IMR-90 (cell line): ENCODE data around the gene ARHGAP15. TPM values are rescaled to one million over a fixed set of nuclear protein-coding genes. Genes with fewer than 3 reads are reported as not detected.

ENCODE experiments used
- ATAC-seq: fragments of 200-7000 bp; cut with Tn5 transposase; 2 replicates; pipeline ENCODE4 v1.9.1; 2020; ENCODE audit warnings: low read depth, mild to moderate bottlenecking, moderate library complexity
- BruUV-seq: library from RNA; stranded (reverse); fragments of 400-500 nt; replicated peaks from 2 replicates; lab custom pipeline; 2021; lab: Mats Ljungman, UMichigan
- CTCF ChIA-PET: fragments of 300-600 bp; formaldehyde crosslinking; extraction: SDS; loops from one replicate; lab custom pipeline; 2021; ENCODE audit warnings: antibody characterized with exemption; lab: Yijun Ruan, JAX
- POLR2A ChIA-PET: fragments of 300-600 bp; sonication (Branson Sonifier 250); formaldehyde crosslinking; loops from one replicate; lab custom pipeline; 2022; ENCODE audit warnings: antibody characterized with exemption; ENCODE audit not compliant: unreplicated experiment; lab: Charles Lee
- DNase-seq: peaks from one replicate; pipeline ENCODE4 v3.0.0; 2013
- H2AFZ ChIP-seq: replicated peaks from 2 replicates; pipeline ENCODE3; 2013; ENCODE audit warnings: low read length, mild to moderate bottlenecking; ENCODE audit not compliant: poor library complexity
- H2AK5ac ChIP-seq: 2 replicates; pipeline ENCODE4 v1.6.1; 2013; ENCODE audit warnings: low read depth, low read length, inconsistent platforms
- H2AK9ac ChIP-seq: replicated peaks from 2 replicates; pipeline ENCODE3; 2013; ENCODE audit warnings: mild to moderate bottlenecking, low read depth, low read length, moderate library complexity; ENCODE audit not compliant: poor library complexity
- H2BK120ac ChIP-seq: 2 replicates; pipeline ENCODE4 v1.6.1; 2013; ENCODE audit warnings: low read depth, low read length, inconsistent platforms
- H2BK15ac ChIP-seq: 3 replicates; pipeline ENCODE4 v1.6.1; 2013; ENCODE audit warnings: low read depth, low read length, inconsistent platforms
- H2BK20ac ChIP-seq: 2 replicates; pipeline ENCODE4 v1.6.1; 2013; ENCODE audit warnings: low read depth, mild to moderate bottlenecking, inconsistent platforms, low read length, moderate library complexity
- H2BK5ac ChIP-seq: 2 replicates; pipeline ENCODE4 v1.6.1; 2013; ENCODE audit warnings: mild to moderate bottlenecking, low read depth, low read length, inconsistent platforms; ENCODE audit not compliant: poor library complexity, severe bottlenecking
- H3K14ac ChIP-seq: replicated peaks from 2 replicates; pipeline ENCODE4 v1.6.1; 2013; ENCODE audit warnings: low read depth, low read length, inconsistent platforms
- H3K18ac ChIP-seq: 2 replicates; pipeline ENCODE4 v1.6.1; 2013; ENCODE audit warnings: low read depth, low read length, control low read depth
- H3K23ac ChIP-seq: 2 replicates; pipeline ENCODE4 v1.6.1; 2013; ENCODE audit warnings: low read depth, low read length, inconsistent platforms
- H3K27ac ChIP-seq: 2 replicates; pipeline ENCODE4 v1.5.1; 2013; ENCODE audit warnings: mild to moderate bottlenecking, control low read depth, low read length; ENCODE audit not compliant: insufficient read depth
- H3K27me3 ChIP-seq: 2 replicates; pipeline ENCODE4 v1.6.1; 2013; ENCODE audit warnings: low read length; ENCODE audit not compliant: control insufficient read depth, insufficient read depth
- H3K36me3 ChIP-seq: 2 replicates; pipeline ENCODE4 v1.6.1; 2013; ENCODE audit warnings: low read length, mixed read lengths; ENCODE audit not compliant: control insufficient read depth, insufficient read depth
- H3K4ac ChIP-seq: 2 replicates; pipeline ENCODE4 v1.6.1; 2013; ENCODE audit warnings: low read depth, low read length, inconsistent platforms
- H3K4me1 ChIP-seq: 2 replicates; pipeline ENCODE4 v1.6.1; 2013; ENCODE audit warnings: low read length, mixed read lengths; ENCODE audit not compliant: control insufficient read depth, insufficient read depth
- H3K4me2 ChIP-seq: 2 replicates; pipeline ENCODE4 v1.6.1; 2013; ENCODE audit warnings: low read depth, mild to moderate bottlenecking, control low read depth, low read length, moderate library complexity
- H3K4me3 ChIP-seq: 2 replicates; pipeline ENCODE4 v1.5.1; 2013; ENCODE audit warnings: low read depth, mild to moderate bottlenecking, control low read depth, low read length, moderate library complexity; ENCODE audit not compliant: insufficient read depth
- H3K56ac ChIP-seq: 2 replicates; pipeline ENCODE4 v1.6.1; 2013; ENCODE audit warnings: low read length, inconsistent platforms; ENCODE audit not compliant: insufficient read depth; ENCODE audit errors: extremely low read depth
- H3K79me1 ChIP-seq, 2 experiments: 2 replicates each; pipeline ENCODE4 v1.6.1; 2013; ENCODE audit warnings: low read length in 2 of 2, inconsistent platforms in 1 of 2, low read depth in 1 of 2
- H3K9ac ChIP-seq: 2 replicates; pipeline ENCODE4 v1.6.1; 2013; ENCODE audit warnings: low read depth, low read length, control low read depth
- H3K9me1 ChIP-seq: 2 replicates; pipeline ENCODE4 v1.6.1; 2013; ENCODE audit warnings: low read length, inconsistent platforms; ENCODE audit not compliant: insufficient read depth
- H3K9me3 ChIP-seq: 2 replicates; pipeline ENCODE4 v1.6.1; 2013; ENCODE audit warnings: low read length; ENCODE audit not compliant: control insufficient read depth, insufficient read depth
- H4K20me1 ChIP-seq: 2 replicates; pipeline ENCODE4 v1.6.1; 2013; ENCODE audit warnings: low read length, inconsistent platforms; ENCODE audit not compliant: insufficient read depth
- H4K5ac ChIP-seq: 2 replicates; pipeline ENCODE4 v1.6.1; 2013; ENCODE audit warnings: mild to moderate bottlenecking, low read depth, low read length, control low read depth
- H4K8ac ChIP-seq, 2 experiments: 2 replicates each; pipeline ENCODE4 v1.6.1; 2013; ENCODE audit warnings: low read depth in 2 of 2, low read length in 2 of 2, control low read depth in 1 of 2, inconsistent platforms in 1 of 2
- H4K91ac ChIP-seq: 2 replicates; pipeline ENCODE4 v1.6.1; 2013; ENCODE audit warnings: low read depth, low read length, inconsistent platforms; ENCODE audit not compliant: insufficient read depth
- BHLHE40 ChIP-seq: fragments of 150-350 bp; IDR thresholded peaks from 2 replicates; pipeline ENCODE4 v1.6.1; 2016; ENCODE audit warnings: mild to moderate bottlenecking, low read depth, low read length
- ELK1 ChIP-seq: fragments of 150-350 bp; IDR thresholded peaks from 2 replicates; pipeline ENCODE4 v1.6.1; 2016; ENCODE audit warnings: low read depth, mild to moderate bottlenecking, low read length, moderate library complexity, borderline replicate concordance
- FOS ChIP-seq: fragments of 150-350 bp; IDR thresholded peaks from 2 replicates; pipeline ENCODE4 v1.6.1; 2016; ENCODE audit warnings: low read depth, low read length
- MAFK ChIP-seq: IDR thresholded peaks from 2 replicates; pipeline ENCODE4 v1.6.1; 2012; ENCODE audit warnings: low read depth, low read length, improper control_type of control experiment
- MAZ ChIP-seq: IDR thresholded peaks from 2 replicates; pipeline ENCODE4 v1.6.1; 2012; ENCODE audit warnings: low read depth, mild to moderate bottlenecking, low read length, improper control_type of control experiment, moderate library complexity, borderline replicate concordance
- MXI1 ChIP-seq: IDR thresholded peaks from 2 replicates; pipeline ENCODE4 v1.6.1; 2012; ENCODE audit warnings: low read depth, mild to moderate bottlenecking, low read length, moderate library complexity, borderline replicate concordance
- POLR2A ChIP-seq: IDR thresholded peaks from 2 replicates; pipeline ENCODE4 v1.6.1; 2012; ENCODE audit warnings: mild to moderate bottlenecking, low read depth, low read length
- RCOR1 ChIP-seq: IDR thresholded peaks from 2 replicates; pipeline ENCODE4 v1.6.1; 2012; ENCODE audit warnings: mild to moderate bottlenecking, low read length, improper control_type of control experiment; ENCODE audit not compliant: insufficient replicate concordance
- SMC3 ChIP-seq: fragments of 150-350 bp; IDR thresholded peaks from 2 replicates; pipeline ENCODE4 v1.6.1; 2016; ENCODE audit warnings: low read depth, mild to moderate bottlenecking, antibody characterized with exemption, low read length, moderate library complexity
- WGBS, 2 experiments: methylation state at CpG; one replicate each; pipeline versions ENCODE4 v1.1.5 to v1.1.7; 2013; ENCODE audit warnings: missing lambda C conversion rate in 2 of 2; ENCODE audit not compliant: insufficient read length in 1 of 2; ENCODE audit errors: extremely low coverage in 2 of 2; 5-methylcytosine and 5-hydroxymethylcytosine counted together
- dilution Hi-C: fragments of 300-500 bp; cut with HindIII; formaldehyde crosslinking; loops from one replicate; pipeline ENCODE4 v1.14.3; 2018; ENCODE audit warnings: low sequenced_read_pairs; ENCODE audit not compliant: unreplicated experiment
- in situ Hi-C: fragments of 300-500 bp; cut with MboI; formaldehyde crosslinking; loops from 3 replicates; pipeline ENCODE4 v1.14.3; 2019; ENCODE audit warnings: low sequenced_read_pairs, inconsistent platforms, mixed read lengths
- intact Hi-C: fragments of 100-400 bp; cut with micrococcal nuclease; formaldehyde crosslinking; loops from 2 replicates; pipeline ENCODE4 v1.10.0; 2022
- polyA plus RNA-seq, 3 experiments: library from polyadenylated mRNA; depleted of rRNA; stranded (reverse); fragments of >200 nt; gene quantifications; 2 replicates each; pipeline ENCODE4 v1.2.3, GENCODE V29; 2012; ENCODE audit warnings: low replicate concordance in 1 of 3
- total RNA-seq: library from RNA; depleted of rRNA; stranded (reverse); fragments of >200 nt; gene quantifications from 2 replicates; pipeline ENCODE4 v1.2.3, GENCODE V29; 2012
- TF ChIP-seq, protein P1 (sequence below): fragments of 150-350 bp; IDR thresholded peaks from 2 replicates; pipeline ENCODE4 v1.6.1; 2017; ENCODE audit warnings: mild to moderate bottlenecking, antibody characterized with exemption, low read length, low read depth

The ARHGAP15 gene
- total and polyA plus RNA-seq, 2 of the 4 experiments (the other 2 are of a cell fraction) = not detected

DNA sequence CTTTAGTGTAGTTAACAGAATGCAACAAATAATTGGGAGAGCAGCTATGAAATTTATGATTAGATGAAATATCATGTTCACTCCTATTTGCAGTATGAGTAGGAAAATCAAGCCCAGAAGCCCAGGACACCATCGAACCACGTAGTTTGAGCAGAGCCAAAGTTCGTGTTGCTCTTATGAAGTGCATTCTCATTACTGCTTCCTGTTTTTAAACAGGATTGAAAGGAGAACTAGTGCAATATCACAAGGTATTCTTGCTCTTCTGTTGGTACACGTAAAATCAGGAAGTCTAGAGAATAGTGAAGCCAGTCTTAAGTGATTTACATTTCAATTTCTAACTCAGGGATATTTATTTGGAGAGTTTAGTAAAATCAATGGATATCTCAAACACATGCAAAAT lies 21.1 kb downstream of the ARHGAP15 start:
- TF ChIP-seq SMC3 (no peak), MXI1 (no peak), POLR2A (no peak), RCOR1 (no peak), MAZ (no peak), FOS (no peak), MAFK (no peak), BHLHE40 (no peak), ELK1 (no peak)
- TF ChIP-seq, protein P1, sequence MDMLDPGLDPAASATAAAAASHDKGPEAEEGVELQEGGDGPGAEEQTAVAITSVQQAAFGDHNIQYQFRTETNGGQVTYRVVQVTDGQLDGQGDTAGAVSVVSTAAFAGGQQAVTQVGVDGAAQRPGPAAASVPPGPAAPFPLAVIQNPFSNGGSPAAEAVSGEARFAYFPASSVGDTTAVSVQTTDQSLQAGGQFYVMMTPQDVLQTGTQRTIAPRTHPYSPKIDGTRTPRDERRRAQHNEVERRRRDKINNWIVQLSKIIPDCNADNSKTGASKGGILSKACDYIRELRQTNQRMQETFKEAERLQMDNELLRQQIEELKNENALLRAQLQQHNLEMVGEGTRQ = no peak
- H4K5ac ChIP-seq = no peak overlapping the region
- no TSS peak for BruUV-seq
- H3K27ac ChIP-seq = no peak overlapping the region
- ATAC-seq (no peak), DNase-seq (no peak)
- H2BK120ac ChIP-seq = no peak overlapping the region
- H3K4ac ChIP-seq = no peak overlapping the region
- peaks cover 4% of the 10 kb centered on the region; the same call in 1 of the 2 replicates for H3K27me3 ChIP-seq
- dilution Hi-C loops = no loop called here
- no peak overlapping the region for H2BK15ac ChIP-seq
- ChIA-PET CTCF (interaction anchor here (1.0 kb wide), 1 partner anchor 18 kb away, joined by 4 read pairs; no protein-coding TSS in a partner anchor), POLR2A (no interaction called here)
- in situ Hi-C loops = no loop called here
- H3K9me1 ChIP-seq = no peaks in the 10 kb centered on the region
- no peak overlapping the region for H3K23ac ChIP-seq
- H2BK20ac ChIP-seq = no peak overlapping the region
- intact Hi-C loops = no loop called here
- H3K9me3 ChIP-seq = no peaks in the 10 kb centered on the region
- H4K91ac ChIP-seq = no peak overlapping the region
- no peak overlapping the region for H4K8ac ChIP-seq
- no peak overlapping the region for H3K4me3 ChIP-seq
- no peak overlapping the region for H3K14ac ChIP-seq
- H2AK5ac ChIP-seq = no peak overlapping the region
- no peak overlapping the region for H2AK9ac ChIP-seq
- no peaks in the 10 kb centered on the region for H4K20me1 ChIP-seq
- H2BK5ac ChIP-seq = no peak overlapping the region
- no peak overlapping the region for H3K9ac ChIP-seq
- no peak overlapping the region for H3K4me2 ChIP-seq
- no CpG with 5 or more reads among the region's 4 CpGs for WGBS, 2 experiments
- no peak overlapping the region for H3K56ac ChIP-seq
- H3K4me1 ChIP-seq = no peaks in the 10 kb centered on the region
- no peaks in the 10 kb centered on the region for H3K79me1 ChIP-seq
- H3K18ac ChIP-seq = no peak overlapping the region
- H2AFZ ChIP-seq = no peak overlapping the region
- no peaks in the 10 kb centered on the region for H3K36me3 ChIP-seq
